ENCODE measurements around the gene ZNFX1. TPM values are rescaled to one million over a fixed set of nuclear protein-coding genes. Genes with fewer than 3 reads are reported as not detected.
A peak's percentile ranks its signal among the peaks of the same experiment; 100 is the strongest.
"Not testable (repeated sequence)": the region's sequence is repeated elsewhere in the genome, so short reads cannot be mapped to it uniquely, and the experiment has no call there.

The ZNFX1 gene
- total RNA-seq, 2 donors from 2014 or later: 28.5 to 29.8 TPM

DNA sequence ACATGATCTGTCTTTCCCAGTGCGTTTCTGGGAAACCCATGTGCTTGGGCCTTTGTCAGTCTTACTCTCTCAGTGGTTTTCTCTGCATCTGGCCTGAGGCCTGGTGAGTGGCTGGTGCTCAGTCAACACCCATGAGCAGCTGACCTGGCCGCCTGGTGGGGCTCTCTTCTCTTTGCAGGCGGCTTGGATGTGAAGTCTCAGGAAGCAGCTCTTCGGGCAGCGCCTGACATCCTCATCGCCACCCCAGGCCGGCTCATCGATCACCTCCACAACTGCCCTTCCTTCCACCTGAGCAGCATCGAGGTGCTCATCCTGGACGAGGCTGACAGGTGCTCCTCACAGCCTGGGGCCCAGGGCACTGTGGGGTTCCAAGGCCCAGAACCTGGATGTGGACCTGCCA is 47.8 kb downstream of the ZNFX1 start:
- intact Hi-C loops (cut with DNase I, micrococcal nuclease): no loop called here
- no peak for ATAC-seq
- no peak for DNase-seq

DNA sequence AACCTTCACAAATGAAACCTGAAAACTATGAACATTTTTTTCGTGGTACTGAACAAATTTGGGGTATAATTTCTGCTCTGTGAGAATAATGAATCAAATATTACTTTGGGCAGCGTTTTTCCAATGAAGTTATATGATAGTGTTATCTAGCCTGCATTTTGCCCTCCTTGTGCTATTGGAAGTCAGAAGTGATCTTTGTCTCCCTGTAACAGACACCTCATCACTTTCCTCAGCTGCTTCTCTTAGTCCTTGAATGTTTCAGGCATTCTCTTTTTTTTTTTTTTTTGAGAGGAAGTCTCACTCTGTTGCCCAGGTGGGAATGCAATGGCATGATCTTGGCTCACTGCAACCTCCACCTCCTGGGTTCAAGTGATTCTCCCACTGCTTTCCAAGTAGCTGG is 48.5 kb downstream of the ZNFX1 start:
- ATAC-seq (no peak), DNase-seq (no peak)
- intact Hi-C loops (cut with DNase I, micrococcal nuclease): no loop called here

DNA sequence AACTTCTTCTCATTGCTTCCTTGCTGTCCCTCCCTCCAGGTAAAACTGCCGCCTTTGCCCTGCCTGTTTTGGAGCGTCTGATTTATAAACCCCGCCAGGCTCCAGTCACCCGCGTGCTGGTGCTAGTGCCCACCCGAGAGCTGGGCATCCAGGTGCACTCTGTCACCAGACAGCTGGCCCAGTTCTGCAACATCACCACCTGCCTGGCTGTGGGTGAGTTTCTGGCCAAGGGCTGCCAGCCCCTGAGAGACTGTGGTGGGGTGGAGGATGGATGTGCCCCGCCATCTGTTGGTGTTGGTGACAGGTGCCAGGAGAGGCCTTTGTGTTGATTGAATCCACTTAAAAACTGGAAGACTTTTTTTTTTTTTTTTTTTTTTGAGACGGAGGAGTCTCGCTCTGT is 49.2 kb downstream of the ZNFX1 start:
- intact Hi-C loops (cut with DNase I, micrococcal nuclease): no loop called here
- ATAC-seq (no peak), DNase-seq (no peak)

DNA sequence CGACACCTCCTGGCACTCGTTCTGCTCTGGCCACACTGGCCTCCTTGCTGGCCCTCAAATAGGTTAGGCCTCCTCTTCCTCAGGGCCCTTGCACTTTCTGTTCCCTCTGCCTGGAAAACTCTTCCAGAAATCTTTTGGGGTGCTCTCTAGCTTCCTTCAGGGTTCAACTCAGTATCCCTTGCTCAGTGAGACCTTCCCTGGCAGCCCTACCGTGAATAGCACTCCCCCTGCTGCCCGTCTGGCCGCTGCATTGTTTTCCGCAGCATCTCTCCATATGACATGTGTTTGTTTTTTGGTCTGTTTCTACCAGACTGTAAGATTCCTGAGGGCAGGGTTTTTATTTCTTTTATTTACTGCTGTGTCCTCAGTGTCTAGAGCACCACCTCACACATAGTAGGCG is 52.0 kb downstream of the ZNFX1 start:
- DNase-seq: no peak
- intact Hi-C loops (cut with DNase I, micrococcal nuclease): no loop called here
- ATAC-seq: no peak

DNA sequence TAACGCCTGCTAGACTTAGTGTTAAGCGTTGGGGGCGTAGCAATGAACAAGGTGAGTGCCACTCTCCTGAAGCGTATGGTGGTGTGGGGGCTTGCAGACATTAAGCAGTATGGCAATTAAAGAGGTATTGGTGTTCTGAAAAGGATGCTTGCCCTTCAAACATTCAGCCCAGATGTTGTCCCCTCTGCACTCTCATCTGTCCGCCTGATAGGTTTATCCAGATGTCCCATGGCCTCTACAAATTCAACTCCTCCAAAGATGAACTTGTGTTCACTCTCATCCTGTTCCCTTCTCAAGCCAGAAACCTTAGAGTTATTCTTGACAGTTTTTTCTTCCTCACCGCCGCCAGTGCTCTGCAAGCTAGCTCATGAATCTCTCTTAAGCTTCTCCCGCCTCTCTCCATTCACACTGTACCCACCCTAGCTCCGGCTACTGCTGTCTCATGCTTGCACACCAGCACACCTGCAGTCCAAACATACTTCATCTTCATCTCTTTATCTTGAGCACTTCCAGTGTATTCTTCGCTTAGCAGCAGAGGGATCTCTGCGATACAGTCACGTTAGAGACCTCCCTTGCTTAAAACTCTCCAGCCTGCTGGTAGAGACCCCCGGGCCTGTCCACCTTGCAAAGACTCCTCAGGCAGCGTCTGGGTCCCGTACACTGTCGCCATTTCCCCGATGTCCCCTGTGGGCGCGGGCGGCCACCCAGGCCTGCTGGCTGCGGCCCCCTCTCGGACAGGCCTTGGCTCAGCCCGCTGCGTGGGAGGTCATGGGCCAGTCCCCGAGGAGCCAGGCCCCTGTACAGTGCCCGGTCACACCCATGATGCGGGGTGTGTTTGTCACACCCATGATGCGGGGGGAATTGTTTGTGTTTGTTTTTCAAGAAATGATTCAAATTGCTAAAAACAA is 57.7 kb downstream of the ZNFX1 start:
- ATAC-seq: no peak
- no peak for DNase-seq
- intact Hi-C loops (cut with DNase I, micrococcal nuclease): loop anchor here (5.0 kb wide), 1 partner anchor 88 kb away; no protein-coding TSS in a partner anchor

DNA sequence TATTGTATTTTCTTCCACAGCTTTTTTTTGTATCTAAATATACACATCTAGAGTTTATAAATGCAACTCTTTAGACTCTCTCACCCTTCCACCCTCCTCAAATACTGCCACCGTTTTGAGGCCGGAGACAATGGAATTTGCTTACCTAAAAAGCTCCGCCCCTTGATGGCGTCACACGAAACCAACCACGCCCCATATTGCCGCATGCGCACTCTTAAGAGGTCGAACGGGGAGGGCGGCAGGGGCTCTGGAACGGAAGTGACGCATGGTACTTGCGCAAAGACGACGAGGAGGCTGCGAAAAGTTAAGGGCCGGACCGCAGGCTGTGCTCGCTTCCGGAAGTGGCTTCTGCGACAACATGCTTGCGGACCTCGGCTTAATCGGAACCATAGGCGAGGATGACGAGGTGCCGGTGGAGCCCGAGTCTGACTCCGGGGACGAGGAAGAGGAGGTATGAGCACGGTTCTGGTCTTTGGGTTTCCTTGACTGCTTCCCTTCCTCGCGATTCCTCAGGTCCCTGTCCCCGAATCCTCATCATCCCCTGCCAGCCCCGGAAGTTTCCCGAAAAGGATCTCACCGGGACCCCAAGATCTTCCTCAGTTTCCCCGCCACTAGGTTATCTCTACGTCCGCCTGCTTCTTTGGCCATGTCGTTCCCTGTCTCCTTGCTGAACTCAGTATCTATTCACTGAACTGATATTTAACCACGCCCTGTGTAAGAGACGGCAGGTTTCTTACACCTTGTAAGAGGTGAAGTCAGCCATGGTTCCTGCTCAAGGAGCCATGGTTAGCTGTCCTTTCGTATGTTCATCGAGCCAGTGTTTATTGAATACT is 58.5 kb downstream of the ZNFX1 start, which contains the start of gene DDX27:
DDX27 (plus strand) TSS at position 326 of the 833 bp plus-strand sequence; CDS start at position 359, 33 bp downstream.
- DNase-seq: peak; percentile 97 to 98
- peak; percentile 97 for ATAC-seq
- intact Hi-C loops (cut with DNase I, micrococcal nuclease): loop anchor here (5.0 kb wide), 1 partner anchor 87 kb away; no protein-coding TSS in a partner anchor

DNA sequence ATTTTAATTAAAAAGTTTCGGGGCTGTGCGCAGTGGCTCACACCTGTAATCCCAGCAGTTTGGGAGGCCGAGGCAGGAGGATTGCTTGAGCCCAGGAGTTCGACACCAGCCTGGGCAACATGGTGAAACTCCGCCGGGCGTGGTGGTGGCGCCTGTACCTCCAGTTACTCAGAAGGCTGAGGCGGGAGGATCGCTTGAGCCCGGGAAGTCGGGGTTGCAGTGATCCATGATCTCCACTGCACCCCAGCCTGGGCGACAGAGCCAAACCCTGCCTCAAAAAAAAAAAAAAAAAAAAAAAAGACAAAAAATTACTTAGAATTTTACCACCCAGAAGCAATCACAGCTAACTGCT is 59.1 kb downstream of the ZNFX1 start:
- peak; percentile 39 to 60 for DNase-seq
- intact Hi-C loops (cut with DNase I, micrococcal nuclease): loop anchor here (5.0 kb wide), 1 partner anchor 86 kb away; no protein-coding TSS in a partner anchor
- ATAC-seq: not testable (repeated sequence)

DNA sequence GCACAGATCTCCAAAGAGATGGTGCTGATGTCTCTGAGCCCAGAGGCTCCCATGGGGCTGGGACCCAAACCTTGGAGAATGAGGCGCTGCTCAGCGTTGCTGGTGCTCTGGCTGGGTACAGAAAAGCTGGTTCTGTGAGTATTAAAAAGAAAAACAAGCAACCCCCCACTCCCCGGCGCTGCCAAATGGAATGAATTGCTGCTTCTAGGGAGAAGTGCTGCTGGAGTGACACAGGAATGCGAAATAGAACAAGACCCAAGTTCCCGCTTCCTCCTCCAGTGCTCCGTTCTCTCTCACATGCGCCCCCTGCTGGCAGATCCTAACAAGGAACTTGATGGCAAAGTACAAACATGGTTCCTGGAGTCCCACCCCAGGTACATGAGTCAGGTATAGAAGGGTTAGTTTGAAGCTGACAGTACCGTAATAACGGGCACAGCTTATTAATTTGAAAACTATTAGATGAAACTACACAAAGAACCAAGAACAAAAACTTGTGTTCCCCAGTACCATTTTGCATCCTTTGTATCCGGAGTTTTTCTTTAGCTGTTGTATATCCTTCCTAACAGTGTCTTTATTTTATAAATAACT is 60.8 kb downstream of the ZNFX1 start:
- DNase-seq (peak; percentile 93 to 99), ATAC-seq (peak; percentile 67)
- intact Hi-C loops (cut with DNase I, micrococcal nuclease): loop anchor here (5.0 kb wide), 1 partner anchor 85 kb away; no protein-coding TSS in a partner anchor

DNA sequence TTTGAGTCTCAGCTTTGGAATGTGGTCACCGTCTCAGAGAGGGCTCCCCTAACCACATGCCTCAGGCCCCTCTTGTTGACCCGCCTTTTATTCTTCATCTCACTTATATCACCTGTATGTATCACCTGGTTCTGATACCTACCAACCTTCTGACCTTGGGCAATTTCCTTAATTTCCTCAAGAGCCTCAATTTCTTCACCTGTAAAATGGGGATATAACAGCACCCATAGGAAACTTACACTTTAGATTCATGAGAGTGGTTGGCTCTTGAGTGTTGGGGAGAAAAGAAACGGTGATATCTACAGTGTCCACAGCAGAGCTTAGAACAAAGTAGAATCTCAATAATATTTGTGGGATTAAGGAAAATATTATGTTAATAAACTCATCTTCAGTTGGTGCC is 62.6 kb downstream of the ZNFX1 start:
- DNase-seq (no peak), ATAC-seq (no peak)
- intact Hi-C loops (cut with DNase I, micrococcal nuclease): loop anchor here (5.0 kb wide), 1 partner anchor 83 kb away; no protein-coding TSS in a partner anchor

DNA sequence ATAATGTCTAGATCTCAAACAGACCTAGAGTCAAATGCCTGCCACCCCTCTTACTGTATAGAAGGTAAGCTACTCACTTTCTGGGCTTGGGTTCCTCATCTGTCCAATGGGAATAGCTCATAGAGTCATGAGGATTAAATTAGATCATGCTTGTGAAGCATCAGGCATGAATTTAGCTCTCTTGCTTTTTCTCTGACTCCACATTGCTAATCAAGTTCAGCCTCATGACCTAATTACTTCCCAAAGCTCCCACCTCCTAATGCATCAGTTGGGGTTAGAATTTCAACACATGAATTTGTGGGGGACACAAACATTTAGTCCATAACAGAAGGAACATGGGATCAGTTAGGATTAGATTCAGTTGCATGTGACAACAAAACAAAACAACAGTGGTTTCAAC is 63.3 kb downstream of the ZNFX1 start:
- ATAC-seq (no peak), DNase-seq (no peak)
- intact Hi-C loops (cut with DNase I, micrococcal nuclease): no loop called here

DNA sequence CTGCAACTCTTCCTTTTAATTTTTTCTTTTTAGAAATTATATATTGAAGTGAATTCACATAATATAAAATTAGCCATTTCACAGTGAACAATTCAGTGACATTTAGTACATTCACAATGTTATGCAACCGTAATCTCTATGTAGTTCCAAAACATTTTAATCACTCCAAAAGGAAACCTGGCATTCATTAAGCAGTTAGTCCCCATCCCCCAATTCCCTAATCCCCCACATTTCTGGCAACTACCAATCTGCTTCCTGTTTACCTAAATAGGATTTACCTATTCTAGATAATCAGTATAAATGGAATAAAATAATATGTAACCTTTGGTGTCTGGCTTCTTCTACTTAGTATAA is 67.1 kb downstream of the ZNFX1 start:
- DNase-seq (no peak), ATAC-seq (no peak)
- intact Hi-C loops (cut with DNase I, micrococcal nuclease): no loop called here

DNA sequence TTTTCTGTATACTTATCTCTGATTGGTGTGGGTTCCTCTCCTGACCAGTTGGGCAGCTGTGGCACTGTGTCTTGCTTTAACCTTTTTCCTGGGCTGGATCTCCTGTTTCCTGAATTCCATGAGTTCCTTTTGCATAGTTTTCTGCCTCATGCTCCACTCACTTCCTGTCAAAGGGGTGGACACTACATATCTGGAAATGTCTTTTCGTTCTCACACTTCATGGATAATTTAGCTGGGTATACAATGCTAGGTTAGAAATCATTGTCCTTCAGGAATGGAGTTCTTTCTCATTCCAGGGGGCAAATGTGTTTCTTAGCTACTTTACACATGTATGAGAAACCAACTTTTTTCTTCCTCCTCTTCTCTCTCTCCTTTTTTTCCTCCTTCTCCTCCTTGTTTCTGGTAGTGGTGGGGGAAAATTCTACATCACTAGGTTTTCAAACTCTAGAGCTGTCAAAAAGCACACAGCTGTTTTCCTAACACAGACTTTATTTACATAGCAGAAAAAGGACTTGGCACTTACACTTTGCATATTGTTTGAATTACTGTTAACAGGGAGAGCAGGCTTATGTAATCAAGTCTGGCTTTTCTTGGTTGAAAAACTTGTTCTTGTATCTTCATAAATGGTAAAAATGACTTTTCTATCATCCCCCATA is 67.6 kb downstream of the ZNFX1 start:
- intact Hi-C loops (cut with DNase I, micrococcal nuclease): no loop called here
- no peak for ATAC-seq
- no peak for DNase-seq

DNA sequence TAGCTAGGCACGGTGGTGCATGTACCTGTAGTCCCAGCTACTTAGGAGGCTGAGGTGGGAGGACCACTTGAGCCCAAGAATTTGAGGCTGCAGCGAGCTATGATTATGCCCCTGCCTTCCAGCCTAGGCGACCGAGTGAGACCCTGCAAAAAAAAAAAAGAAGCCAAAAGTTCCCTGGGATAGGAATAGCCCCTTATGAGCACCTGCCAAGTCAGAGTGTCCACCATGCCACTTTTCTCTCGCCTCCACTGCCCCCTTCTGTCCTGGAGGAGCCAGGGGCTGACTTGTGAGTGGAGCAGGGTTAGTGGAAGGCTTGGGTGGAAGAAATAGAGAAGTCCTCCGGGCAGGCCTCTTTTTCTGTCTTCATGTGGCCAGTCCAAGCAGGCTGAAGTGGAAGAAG is 70.8 kb downstream of the ZNFX1 start:
- intact Hi-C loops (cut with DNase I, micrococcal nuclease): no loop called here
- peak; percentile 34 for ATAC-seq

DNA sequence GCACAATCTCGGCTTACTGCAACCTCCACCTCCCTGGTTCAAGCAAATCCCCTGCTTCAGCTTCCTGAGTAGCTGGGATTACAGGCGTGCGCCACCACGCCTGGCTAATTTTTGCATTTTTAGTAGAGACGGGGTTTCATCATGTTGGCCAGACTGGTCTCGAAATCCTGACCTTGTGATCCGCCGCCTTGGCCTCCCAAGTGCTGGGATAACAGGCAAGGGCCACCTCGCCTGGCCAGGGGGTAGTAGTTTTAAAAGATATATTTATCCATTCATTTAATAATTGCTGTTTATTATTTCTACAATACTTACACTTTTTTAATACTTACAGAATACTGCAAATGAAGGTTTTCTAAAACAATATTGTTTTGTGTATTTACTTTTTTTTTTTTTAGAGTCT is 74.1 kb downstream of the ZNFX1 start:
- ATAC-seq (no peak), DNase-seq (no peak)
- intact Hi-C loops (cut with DNase I, micrococcal nuclease): no loop called here

More for the DNA sequence above, 70.8 kb downstream of the ZNFX1 start:
- no peak for DNase-seq

DNA sequence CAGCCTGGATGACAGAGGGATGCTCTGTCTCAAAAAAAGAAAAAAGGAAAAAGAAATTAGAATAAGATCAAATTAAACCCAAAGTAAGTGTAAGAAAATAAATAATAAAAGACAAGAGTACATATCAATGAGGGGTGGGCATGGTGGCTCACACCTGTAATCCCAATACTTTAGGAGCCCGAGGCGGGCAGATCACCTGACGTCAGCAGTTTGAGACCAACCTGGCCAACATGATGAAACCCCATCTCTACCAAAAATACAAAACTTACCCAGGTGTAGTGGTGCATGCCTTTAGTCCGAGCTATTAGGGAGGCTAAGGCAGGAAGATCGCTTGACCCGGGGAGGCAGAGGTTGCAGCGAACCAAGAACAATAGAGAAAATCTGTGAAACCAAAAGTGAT is 74.8 kb downstream of the ZNFX1 start:
- ATAC-seq (no peak), DNase-seq (no peak)
- intact Hi-C loops (cut with DNase I, micrococcal nuclease): no loop called here

DNA sequence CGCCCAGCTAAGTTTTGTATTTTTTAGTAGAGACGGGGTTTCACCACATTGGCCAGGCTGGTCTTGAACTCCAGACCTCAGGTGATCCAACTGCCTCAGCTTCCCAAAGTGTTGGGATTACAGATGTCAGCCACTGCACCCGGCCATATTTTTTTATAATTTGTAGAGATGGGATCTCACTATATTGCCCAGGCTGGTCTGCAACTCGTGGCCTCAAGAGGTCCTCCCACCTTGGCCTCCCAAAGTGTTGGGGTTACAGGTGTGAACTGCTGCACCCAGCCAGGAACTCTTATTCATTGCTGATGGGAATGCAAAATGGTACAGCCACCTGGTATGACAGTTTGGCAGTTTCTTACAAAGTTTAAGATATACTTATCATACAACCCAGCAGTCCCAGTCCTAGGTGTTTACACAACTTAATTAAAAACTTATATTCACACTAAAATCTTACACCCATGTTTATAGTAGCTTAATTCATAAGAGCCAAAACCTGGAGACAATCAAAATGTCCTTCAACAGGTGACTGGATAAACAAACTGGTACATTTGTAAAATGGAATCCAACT is 78.0 kb downstream of the ZNFX1 start:
- DNase-seq (no peak), ATAC-seq (no peak)

DNA sequence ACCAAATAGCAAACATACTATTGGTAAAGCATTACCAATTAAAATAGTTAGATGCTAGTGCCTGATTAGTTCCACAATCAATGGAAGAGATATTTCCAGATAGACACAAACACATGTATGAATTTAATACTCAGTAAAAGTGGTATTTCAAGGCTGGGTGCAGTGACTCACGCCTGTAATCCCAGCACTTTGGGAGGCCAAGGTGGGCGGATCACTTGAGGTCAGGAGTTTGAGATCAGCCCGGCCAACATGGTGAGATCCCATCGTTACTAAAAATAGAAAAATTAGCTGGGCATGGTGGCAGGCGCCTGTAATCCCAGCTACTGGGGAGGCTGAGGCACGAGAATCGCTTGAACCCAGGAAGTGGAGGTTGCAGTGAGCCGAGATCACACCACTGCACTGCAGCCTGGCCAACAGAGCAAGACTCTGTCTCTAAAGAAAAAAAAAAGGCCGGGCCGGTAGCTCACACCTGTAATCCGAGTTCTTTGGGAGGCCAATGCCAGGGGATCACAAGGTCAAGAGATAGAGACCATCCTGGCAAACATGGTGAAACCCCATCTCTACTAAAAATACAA is 84.8 kb downstream of the ZNFX1 start:
- intact Hi-C loops (cut with DNase I, micrococcal nuclease); DNase-seq; ATAC-seq: not testable (repeated sequence)

More for the DNA sequence above, 78.0 kb downstream of the ZNFX1 start:
- intact Hi-C loops (cut with DNase I, micrococcal nuclease): no loop called here

Data from left colon (tissue), 2 donors.